GM23338 (cell line): ENCODE results near the gene ARHGEF16. TPM values are rescaled to one million over a fixed set of nuclear protein-coding genes. Genes with fewer than 3 reads are reported as not detected.

Source experiments
- ATAC-seq: fragments of 200-7000 bp; cut with Tn5 transposase; 3 replicates; pipeline ENCODE4 v1.9.1; 2020
- DNase-seq: peaks from one replicate; pipeline ENCODE4 v3.0.0-alpha.2; 2015; ENCODE audit warnings: low spot score
- H2AFZ ChIP-seq: fragments of 200-600 bp; sonication (generic); 2 replicates; pipeline ENCODE4 v1.8.0; 2016; ENCODE audit warnings: antibody characterized with exemption, mild to moderate bottlenecking, moderate library complexity
- H3F3A ChIP-seq: fragments of 200-600 bp; sonication (generic); replicated peaks from 2 replicates; pipeline ENCODE4 v1.8.0; 2017; ENCODE audit warnings: antibody characterized with exemption, mixed run types, low read depth
- H3K27ac ChIP-seq: fragments of 200-600 bp; sonication (generic); 2 replicates; pipeline ENCODE4 v1.6.1; 2016; ENCODE audit warnings: low read depth
- H3K27me3 ChIP-seq: fragments of 200-600 bp; sonication (generic); 2 replicates; pipeline ENCODE4 v1.8.0; 2016; ENCODE audit warnings: mild to moderate bottlenecking, mixed run types, moderate library complexity; ENCODE audit not compliant: insufficient read depth
- H3K36me3 ChIP-seq: fragments of 200-600 bp; sonication (generic); 2 replicates; pipeline ENCODE4 v1.8.0; 2016; ENCODE audit warnings: mild to moderate bottlenecking; ENCODE audit not compliant: insufficient read depth
- H3K4me1 ChIP-seq: fragments of 200-600 bp; sonication (generic); 2 replicates; pipeline ENCODE4 v1.8.0; 2016; ENCODE audit warnings: mild to moderate bottlenecking, moderate library complexity; ENCODE audit not compliant: insufficient read depth
- H3K4me2 ChIP-seq: fragments of 200-600 bp; sonication (generic); 2 replicates; pipeline ENCODE4 v1.7.1; 2017; ENCODE audit warnings: mixed run types
- H3K4me3 ChIP-seq: fragments of 200-600 bp; sonication (generic); 2 replicates; pipeline ENCODE4 v1.6.1; 2016; ENCODE audit warnings: mixed run types
- H3K79me2 ChIP-seq: fragments of 200-600 bp; sonication (generic); replicated peaks from 2 replicates; pipeline ENCODE4 v1.8.0; 2017; ENCODE audit warnings: mild to moderate bottlenecking; ENCODE audit not compliant: insufficient read depth
- H3K9me2 ChIP-seq: fragments of 200-600 bp; sonication (generic); 2 replicates; pipeline ENCODE4 v1.8.0; 2017; ENCODE audit not compliant: insufficient read depth
- H4K20me1 ChIP-seq: fragments of 200-600 bp; sonication (generic); replicated peaks from 2 replicates; pipeline ENCODE4 v1.8.0; 2017; ENCODE audit warnings: mild to moderate bottlenecking; ENCODE audit not compliant: insufficient read depth
- H3K27ac Mint-ChIP-seq: 2 replicates; pipeline ENCODE4 v1.8.0; 2020; ENCODE audit warnings: inconsistent platforms, mild to moderate bottlenecking, moderate library complexity, mixed read lengths
- H3K27me3 Mint-ChIP-seq: 3 replicates; pipeline ENCODE4 v1.8.0; 2022; ENCODE audit warnings: low read depth, mild to moderate bottlenecking, moderate library complexity, mixed read lengths, inconsistent platforms; ENCODE audit not compliant: insufficient read depth, poor library complexity
- H3K36me3 Mint-ChIP-seq: 3 replicates; pipeline ENCODE4 v1.8.0; 2021; ENCODE audit warnings: low read depth, mild to moderate bottlenecking, inconsistent platforms, moderate library complexity, mixed read lengths
- H3K4me1 Mint-ChIP-seq: 3 replicates; pipeline ENCODE4 v1.8.0; 2020; ENCODE audit warnings: mild to moderate bottlenecking, inconsistent platforms, mixed read lengths
- H3K4me3 Mint-ChIP-seq: 3 replicates; pipeline ENCODE4 v1.8.0; 2021; ENCODE audit warnings: moderate library complexity, mild to moderate bottlenecking, inconsistent platforms, mixed read lengths
- H3K9me3 Mint-ChIP-seq: 3 replicates; pipeline ENCODE4 v1.8.0; 2020; ENCODE audit warnings: moderate library complexity, mild to moderate bottlenecking, inconsistent platforms, mixed read lengths
- CREB1 ChIP-seq: fragments of 250-450 bp; sonication (Bioruptor Pico); IDR thresholded peaks from 2 replicates; pipeline ENCODE4 v1.5.0; 2020; ENCODE audit warnings: low read depth, mild to moderate bottlenecking, moderate library complexity
- ETS1 ChIP-seq: IDR thresholded peaks from 2 replicates; pipeline ENCODE4 v1.6.1; 2016; ENCODE audit warnings: antibody characterized with exemption
- EZH2 ChIP-seq: fragments of 200-600 bp; sonication (generic); IDR thresholded peaks from one replicate; pipeline ENCODE4 v1.8.0; 2017; ENCODE audit warnings: antibody characterized with exemption, mild to moderate bottlenecking, low read depth; ENCODE audit not compliant: unreplicated experiment
- JUNB ChIP-seq: IDR thresholded peaks from one replicate; pipeline ENCODE4 v1.6.1; 2016; ENCODE audit warnings: antibody characterized with exemption; ENCODE audit not compliant: unreplicated experiment
- NANOG ChIP-seq: IDR thresholded peaks from 2 replicates; pipeline ENCODE4 v1.6.1; 2016; ENCODE audit warnings: antibody characterized with exemption, borderline replicate concordance
- POLR2AphosphoS5 ChIP-seq: IDR thresholded peaks from 2 replicates; pipeline ENCODE4 v1.6.1; 2016; ENCODE audit warnings: antibody characterized with exemption, low read depth
- REST ChIP-seq: IDR thresholded peaks from one replicate; pipeline ENCODE4 v1.6.1; 2018; ENCODE audit warnings: antibody characterized with exemption; ENCODE audit not compliant: unreplicated experiment
- STAT1 ChIP-seq: IDR thresholded peaks from one replicate; pipeline ENCODE4 v1.6.1; 2016; ENCODE audit warnings: antibody characterized with exemption; ENCODE audit not compliant: unreplicated experiment
- ZNF331 ChIP-seq: fragments of 250-450 bp; sonication (Bioruptor Pico); IDR thresholded peaks from 2 replicates; pipeline ENCODE4 v1.5.0; 2020; ENCODE audit warnings: low read depth, mild to moderate bottlenecking, moderate library complexity
- ZNF462 ChIP-seq: fragments of 250-450 bp; sonication (Bioruptor Pico); IDR thresholded peaks from 2 replicates; pipeline ENCODE4 v1.5.0; 2020; ENCODE audit warnings: mild to moderate bottlenecking, moderate library complexity
- polyA plus RNA-seq: library from polyadenylated mRNA; unstranded; fragments of >200 nt; fragmentation: Nextera tagmentation; extraction: Ambion mirVana; gene quantifications from 2 replicates; pipeline ENCODE4 v1.2.1, GENCODE V29; 2016
- total RNA-seq: library from RNA; depleted of rRNA; stranded (reverse); fragments of >200 nt; shearing (Covaris generic); gene quantifications from 2 replicates; pipeline ENCODE4 v1.2.3, GENCODE V29; 2014
- TF ChIP-seq, protein P1 (sequence below), 2 experiments: fragments of 200-600 bp in 1 of 2; sonication (generic) in 1 of 2; conservative IDR thresholded peaks; 2 replicates each; pipeline versions ENCODE4 v1.5.1 to v1.6.1; 2016 to 2017; ENCODE audit warnings: antibody characterized with exemption in 2 of 2, low read depth in 2 of 2, mild to moderate bottlenecking in 2 of 2, moderate library complexity in 1 of 2

ARHGEF16 gene
- total and polyA plus RNA-seq, 2 experiments from 2014 or later, result 12.2 to 29.3 TPM

- no peak overlapping the region for H3K27ac Mint-ChIP-seq
- peaks cover 10% of the 10 kb centered on the region for H3K27me3 Mint-ChIP-seq
- H3K9me3 Mint-ChIP-seq, result no peaks in the 10 kb centered on the region
- DNase-seq (no peak), ATAC-seq (no peak)
- no peaks in the 10 kb centered on the region for H3K9me2 ChIP-seq
- H2AFZ ChIP-seq, result no peak overlapping the region
- H3K27ac ChIP-seq, result no peak overlapping the region
- no peaks in the 10 kb centered on the region for H3K79me2 ChIP-seq
- no peaks in the 10 kb centered on the region for H3K4me1 ChIP-seq
- no peaks in the 10 kb centered on the region for H3K36me3 Mint-ChIP-seq
- H4K20me1 ChIP-seq, result no peaks in the 10 kb centered on the region
- TF ChIP-seq ZNF331 (CRISPR knock-in tag) (no peak), NANOG (no peak), EZH2 (no peak), REST (no peak), ETS1 (no peak), STAT1 (no peak)
- H3F3A ChIP-seq, result no peaks in the 10 kb centered on the region
- H3K4me3 ChIP-seq, result no peak overlapping the region
- no peaks in the 10 kb centered on the region for H3K27me3 ChIP-seq
- no peak overlapping the region for H3K4me3 Mint-ChIP-seq
- H3K4me2 ChIP-seq, result no peak overlapping the region
- H3K36me3 ChIP-seq, result no peaks in the 10 kb centered on the region
- peaks cover 10% of the 10 kb centered on the region for H3K4me1 Mint-ChIP-seq
These were observed 10.2 kb upstream of the ARHGEF16 start for GRCh38 chr1:3444298-3444697.

DNA sequence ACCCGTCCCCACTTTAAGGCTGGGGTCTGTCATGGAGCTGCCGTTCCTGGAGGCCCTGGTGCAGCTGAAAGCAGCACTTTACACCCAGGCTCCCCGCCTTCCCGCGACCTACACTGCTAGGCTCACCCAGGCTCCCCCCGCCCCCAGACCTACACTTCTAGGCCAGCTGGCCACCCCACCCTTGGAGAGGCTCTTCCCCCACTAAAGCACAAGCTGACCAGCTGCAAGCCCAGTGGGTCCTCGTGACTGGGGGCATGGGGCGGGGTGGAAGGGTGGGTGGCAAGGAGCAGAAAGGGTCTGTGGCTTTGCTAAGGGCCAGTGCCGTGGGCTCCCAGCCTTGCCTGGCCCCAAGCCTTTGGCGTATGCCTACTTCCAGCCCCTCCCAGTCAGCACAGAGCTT lies 9.7 kb upstream of the ARHGEF16 start:
- Histone ChIP-seq H3K27ac (no peak overlapping the region), H3K36me3 (no peaks in the 10 kb centered on the region), H3K9me2 (no peaks in the 10 kb centered on the region), H3K4me2 (no peak overlapping the region), H3K4me1 (no peaks in the 10 kb centered on the region), H2AFZ (no peak overlapping the region), H3K79me2 (no peaks in the 10 kb centered on the region), H4K20me1 (no peaks in the 10 kb centered on the region), H3K27me3 (no peaks in the 10 kb centered on the region), H3K4me3 (no peak overlapping the region), H3F3A (no peaks in the 10 kb centered on the region)
- Mint-ChIP-seq H3K9me3 (no peaks in the 10 kb centered on the region), H3K4me3 (no peak overlapping the region), H3K4me1 (peaks cover 10% of the 10 kb centered on the region), H3K27ac (no peak overlapping the region), H3K36me3 (no peaks in the 10 kb centered on the region), H3K27me3 (peaks cover 10% of the 10 kb centered on the region)
- DNase-seq (no peak), ATAC-seq (no peak)
- TF ChIP-seq CREB1 (CRISPR knock-in tag) (no peak), ZNF462 (no peak), JUNB (no peak), POLR2AphosphoS5 (no peak), EZH2 (no peak)
- TF ChIP-seq, protein P1, sequence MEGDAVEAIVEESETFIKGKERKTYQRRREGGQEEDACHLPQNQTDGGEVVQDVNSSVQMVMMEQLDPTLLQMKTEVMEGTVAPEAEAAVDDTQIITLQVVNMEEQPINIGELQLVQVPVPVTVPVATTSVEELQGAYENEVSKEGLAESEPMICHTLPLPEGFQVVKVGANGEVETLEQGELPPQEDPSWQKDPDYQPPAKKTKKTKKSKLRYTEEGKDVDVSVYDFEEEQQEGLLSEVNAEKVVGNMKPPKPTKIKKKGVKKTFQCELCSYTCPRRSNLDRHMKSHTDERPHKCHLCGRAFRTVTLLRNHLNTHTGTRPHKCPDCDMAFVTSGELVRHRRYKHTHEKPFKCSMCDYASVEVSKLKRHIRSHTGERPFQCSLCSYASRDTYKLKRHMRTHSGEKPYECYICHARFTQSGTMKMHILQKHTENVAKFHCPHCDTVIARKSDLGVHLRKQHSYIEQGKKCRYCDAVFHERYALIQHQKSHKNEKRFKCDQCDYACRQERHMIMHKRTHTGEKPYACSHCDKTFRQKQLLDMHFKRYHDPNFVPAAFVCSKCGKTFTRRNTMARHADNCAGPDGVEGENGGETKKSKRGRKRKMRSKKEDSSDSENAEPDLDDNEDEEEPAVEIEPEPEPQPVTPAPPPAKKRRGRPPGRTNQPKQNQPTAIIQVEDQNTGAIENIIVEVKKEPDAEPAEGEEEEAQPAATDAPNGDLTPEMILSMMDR (conservative IDR thresholded peaks at IDR 0.05; ENCODE audit: low read depth in 2 of 2), result no peak
